K562 (cell line): ENCODE measurements around the gene STK26. TPM values are rescaled to one million over a fixed set of nuclear protein-coding genes. Genes with fewer than 3 reads are reported as not detected.
A peak's percentile ranks its signal among the peaks of the same experiment; 100 is the strongest.

Experiments
- ARID1B ChIP-seq: fragments of 450-650 bp; IDR thresholded peaks from 2 replicates; pipeline ENCODE4 v1.6.1; 2016; ENCODE audit warnings: antibody characterized with exemption, mild to moderate bottlenecking, inconsistent platforms
- ARNT ChIP-seq, 2 experiments: fragments of 450-650 bp; IDR thresholded peaks; 2 replicates each; pipeline ENCODE4 v1.6.1; 2016; ENCODE audit warnings: mild to moderate bottlenecking in 1 of 2
- BRD9 ChIP-seq: fragments of 450-650 bp; IDR thresholded peaks from 2 replicates; pipeline ENCODE4 v1.6.1; 2018; ENCODE audit warnings: low read depth; ENCODE audit not compliant: partially characterized antibody
- FOXP1 ChIP-seq: sonication (generic); formaldehyde crosslinking; IDR thresholded peaks from 2 replicates; pipeline ENCODE4 v1.8.0; 2022; ENCODE audit warnings: mild to moderate bottlenecking, missing genetic modification reagents
- HDAC6 ChIP-seq: IDR thresholded peaks from 2 replicates; pipeline ENCODE4 v1.6.1; 2012; ENCODE audit warnings: low read depth, mild to moderate bottlenecking, control low read depth, inconsistent platforms, low read length, moderate library complexity
- KAT7 ChIP-seq: sonication (generic); formaldehyde crosslinking; IDR thresholded peaks from 2 replicates; pipeline ENCODE4 v1.8.0; 2022; ENCODE audit warnings: missing genetic modification reagents, mild to moderate bottlenecking, borderline replicate concordance
- MGA ChIP-seq: fragments of 450-650 bp; IDR thresholded peaks from 2 replicates; pipeline ENCODE4 v1.6.1; 2016; ENCODE audit warnings: mild to moderate bottlenecking, moderate library complexity
- RBM17 ChIP-seq: fragments of 200-400 bp; formaldehyde crosslinking; IDR thresholded peaks from 2 replicates; pipeline ENCODE4 v1.6.1; 2017; ENCODE audit warnings: low read depth, mild to moderate bottlenecking, low read length, borderline replicate concordance
- RBM34 ChIP-seq: fragments of 200-400 bp; formaldehyde crosslinking; IDR thresholded peaks from 2 replicates; pipeline ENCODE4 v1.6.1; 2018; ENCODE audit warnings: low read length, borderline replicate concordance; ENCODE audit not compliant: insufficient read depth
- SIN3B ChIP-seq: fragments of 450-650 bp; IDR thresholded peaks from 2 replicates; pipeline ENCODE4 v1.6.1; 2017; ENCODE audit warnings: low read depth, mild to moderate bottlenecking, moderate library complexity
- ZHX1 ChIP-seq: fragments of 150-350 bp; conservative IDR thresholded peaks from 2 replicates; pipeline ENCODE4 v1.6.1; 2014; ENCODE audit warnings: low read length
- ZNF12 ChIP-seq: sonication (generic); formaldehyde crosslinking; IDR thresholded peaks from 2 replicates; pipeline ENCODE4 v1.4.0; 2020; ENCODE audit warnings: mild to moderate bottlenecking, missing genetic modification reagents
- ZNF655 ChIP-seq: fragments of 250-450 bp; sonication (Bioruptor Pico); IDR thresholded peaks from 2 replicates; pipeline ENCODE4 v1.5.0; 2021
- polyA plus RNA-seq, 8 experiments: library from polyadenylated mRNA; depleted of rRNA in 4 of 8; stranded (reverse) in 5 of 8; unstranded in 3 of 8; fragments of >200 nt; fragmentation: Nextera tagmentation in 2 of 8; fragmentation: Illumina TruSeq in 1 of 8; extraction: Ambion mirVana in 2 of 8; extraction: Trizol in 1 of 8; gene quantifications; 2 replicates each; pipeline versions ENCODE4 v1.2.1 to v1.2.3, GENCODE V29; 2011 to 2014; ENCODE audit warnings: inconsistent platforms in 1 of 8, missing spikeins in 1 of 8
- total RNA-seq, 7 experiments: library from RNA; depleted of rRNA in 6 of 7; stranded (reverse); fragments of >200 nt in 6 of 7; fragmentation: Illumina TruSeq in 2 of 7; extraction: Trizol in 2 of 7; gene quantifications; 2 replicates each; pipeline versions ENCODE4 v1.2.1 to v1.2.3, GENCODE V29; 2011 to 2021; ENCODE audit warnings: low replicate concordance in 1 of 7

Gene STK26
- total and polyA plus RNA-seq, 9 of the 15 experiments (the other 6 are each of a cell fraction or from before 2014, with no cell fraction given): 28.1 to 72.9 (median 50.1) TPM

- TF ChIP-seq MGA: peak; percentile 25; the same call in 1 of the 2 replicates
- TF ChIP-seq ZHX1: no peak
- no peak for TF ChIP-seq SIN3B
- TF ChIP-seq HDAC6: no peak
- peak in 1 of 2 experiments; percentile 65; a peak in 2 of 4 replicates for TF ChIP-seq ARNT (IDR thresholded peaks at IDR 0.05)
- TF ChIP-seq ZNF655 (CRISPR knock-in tag): no peak
- no peak for TF ChIP-seq FOXP1 (CRISPR knock-in tag)
- peak; percentile 74 for TF ChIP-seq ARID1B
- no peak for TF ChIP-seq BRD9
- no peak for TF ChIP-seq RBM17
- TF ChIP-seq KAT7 (CRISPR knock-in tag): no peak
- no peak for TF ChIP-seq ZNF12 (CRISPR knock-in tag)
- no peak for TF ChIP-seq RBM34
Measured at GRCh38 chrX:132044953-132045352, 21.9 kb downstream of the STK26 start (continued).
